Stimulated activated naive B cell treated with anti-CD40 and anti-IgM and Interleukin-4, amounts not matched to agents 10 μg/mL and 1 μg/mL and 100 μg/mL, for 72 hours (primary cell): ENCODE data around the gene STK35.
A peak's percentile ranks its signal among the peaks of the same experiment; 100 is the strongest.

Experiments
- ATAC-seq, 2 donors: fragments of 150-1000 bp; cut with Tn5 transposase; replicated peaks; 2 replicates each; pipeline ENCODE4 v1.10.0; 2021; ENCODE audit warnings: moderate library complexity in 1 of 2
- DNase-seq: peaks from one replicate; pipeline ENCODE4 v3.0.0; 2021
- H3K27ac Mint-ChIP-seq: one replicate; pipeline ENCODE4 v1.8.0; 2022; ENCODE audit warnings: mild to moderate bottlenecking, mixed read lengths
- H3K27me3 Mint-ChIP-seq, 2 donors: one replicate each; pipeline ENCODE4 v1.8.0; 2022; ENCODE audit warnings: mixed read lengths in 2 of 2
- H3K36me3 Mint-ChIP-seq, 2 donors: one replicate each; pipeline ENCODE4 v1.8.0; 2022; ENCODE audit warnings: mixed read lengths in 2 of 2, mild to moderate bottlenecking in 1 of 2
- H3K4me1 Mint-ChIP-seq, 2 donors: one replicate each; pipeline ENCODE4 v1.8.0; 2022; ENCODE audit warnings: mixed read lengths in 2 of 2, mild to moderate bottlenecking in 1 of 2
- H3K4me3 Mint-ChIP-seq, 2 donors: one replicate each; pipeline ENCODE4 v1.8.0; 2022; ENCODE audit warnings: mild to moderate bottlenecking in 2 of 2, mixed read lengths in 2 of 2, moderate library complexity in 1 of 2
- H3K9me3 Mint-ChIP-seq, 2 donors: one replicate each; pipeline ENCODE4 v1.8.0; 2022; ENCODE audit warnings: mixed read lengths in 2 of 2, mild to moderate bottlenecking in 1 of 2

The STK35 gene

GRCh38 chr20:2135013-2135412 lies 33.4 kb downstream of the STK35 start:
- Mint-ChIP-seq H3K27ac (peak overlapping the region; percentile 69), H3K4me1 (peaks cover 46 to 63% of the 10 kb centered on the region in 2 donors), H3K4me3 (no peak overlapping the region), H3K36me3 (peaks cover 36 to 49% of the 10 kb centered on the region in 2 donors), H3K27me3 (no peaks in the 10 kb centered on the region), H3K9me3 (no peaks in the 10 kb centered on the region)
- DNase-seq = no peak
- ATAC-seq = no peak

- no peak for ATAC-seq
- Mint-ChIP-seq H3K27me3 (no peaks in the 10 kb centered on the region), H3K4me1 (peaks cover 39 to 60% of the 10 kb centered on the region in 2 donors), H3K9me3 (no peaks in the 10 kb centered on the region), H3K36me3 (peaks cover 28 to 45% of the 10 kb centered on the region in 2 donors), H3K27ac (no peak overlapping the region), H3K4me3 (no peak overlapping the region)
- DNase-seq = no peak
Measured at GRCh38 chr20:2136275-2136674, 34.6 kb downstream of the STK35 start.

GRCh38 chr20:2137552-2138201 lies 36.0 kb downstream of the STK35 start:
- Mint-ChIP-seq H3K9me3 (no peaks in the 10 kb centered on the region), H3K27ac (peak overlapping the region; percentile 51), H3K36me3 (peaks cover 23 to 38% of the 10 kb centered on the region in 2 donors), H3K27me3 (no peaks in the 10 kb centered on the region), H3K4me1 (peaks cover 30 to 61% of the 10 kb centered on the region in 2 donors), H3K4me3 (no peak overlapping the region)
- DNase-seq = no peak
- no peak for ATAC-seq

GRCh38 chr20:2138396-2138795 lies 36.8 kb downstream of the STK35 start:
- Mint-ChIP-seq H3K27ac (no peak overlapping the region), H3K36me3 (peaks cover 22 to 31% of the 10 kb centered on the region in 2 donors)

GRCh38 chr20:2139250-2139649 lies 37.6 kb downstream of the STK35 start:
- DNase-seq (no peak), ATAC-seq (no peak)
- Mint-ChIP-seq H3K4me3 (no peak overlapping the region), H3K4me1 (peaks cover 20 to 62% of the 10 kb centered on the region in 2 donors), H3K27ac (peak overlapping the region; percentile 2), H3K27me3 (no peaks in the 10 kb centered on the region), H3K36me3 (peaks cover 28 to 39% of the 10 kb centered on the region in 2 donors), H3K9me3 (no peaks in the 10 kb centered on the region)

More at GRCh38 chr20:2138396-2138795, 36.8 kb downstream of the STK35 start:
- H3K9me3 Mint-ChIP-seq = no peaks in the 10 kb centered on the region
- H3K4me3 Mint-ChIP-seq = no peak overlapping the region
- no peak for DNase-seq
- no peaks in the 10 kb centered on the region for H3K27me3 Mint-ChIP-seq
- ATAC-seq = no peak
- peaks cover 25 to 60% of the 10 kb centered on the region in 2 donors for H3K4me1 Mint-ChIP-seq

GRCh38 chr20:2139736-2140135 lies 38.1 kb downstream of the STK35 start:
- DNase-seq (no peak), ATAC-seq (no peak)
- Mint-ChIP-seq H3K4me1 (peaks cover 20 to 62% of the 10 kb centered on the region in 2 donors), H3K27me3 (no peaks in the 10 kb centered on the region), H3K36me3 (peaks cover 29 to 42% of the 10 kb centered on the region in 2 donors), H3K4me3 (no peak overlapping the region), H3K9me3 (no peaks in the 10 kb centered on the region), H3K27ac (no peak overlapping the region)

- no peak for ATAC-seq
- H3K36me3 Mint-ChIP-seq = peaks cover 34 to 51% of the 10 kb centered on the region in 2 donors
Measured at GRCh38 chr20:2140561-2140960, 38.9 kb downstream of the STK35 start.

GRCh38 chr20:2141600-2142575 lies 40.3 kb downstream of the STK35 start:
- Mint-ChIP-seq H3K4me1 (peaks cover 17 to 53% of the 10 kb centered on the region in 2 donors), H3K4me3 (no peak overlapping the region), H3K9me3 (no peaks in the 10 kb centered on the region), H3K27me3 (no peaks in the 10 kb centered on the region), H3K27ac (peak overlapping the region; percentile 51), H3K36me3 (peaks cover 39 to 55% of the 10 kb centered on the region in 2 donors)
- ATAC-seq (no peak), DNase-seq (no peak)

More at GRCh38 chr20:2140561-2140960, 38.9 kb downstream of the STK35 start:
- Mint-ChIP-seq H3K9me3 (no peaks in the 10 kb centered on the region), H3K4me3 (no peak overlapping the region), H3K4me1 (peaks cover 20 to 62% of the 10 kb centered on the region in 2 donors), H3K27ac (no peak overlapping the region), H3K27me3 (no peaks in the 10 kb centered on the region)
- DNase-seq = no peak

- Mint-ChIP-seq H3K27ac (peak overlapping the region; percentile 76), H3K36me3 (peaks cover 39 to 56% of the 10 kb centered on the region in 2 donors), H3K9me3 (no peaks in the 10 kb centered on the region), H3K4me1 (peaks cover 12 to 51% of the 10 kb centered on the region in 2 donors), H3K27me3 (no peaks in the 10 kb centered on the region), H3K4me3 (no peak overlapping the region)
- ATAC-seq (no peak), DNase-seq (no peak)
Measured at GRCh38 chr20:2142649-2143048, 41.0 kb downstream of the STK35 start.

GRCh38 chr20:2143594-2143993 lies 42.0 kb downstream of the STK35 start:
- no peak for ATAC-seq
- H3K27ac Mint-ChIP-seq = peak overlapping the region; percentile 72
- H3K36me3 Mint-ChIP-seq = peaks cover 46 to 64% of the 10 kb centered on the region in 2 donors

GRCh38 chr20:2144850-2145249 lies 43.2 kb downstream of the STK35 start:
- Mint-ChIP-seq H3K36me3 (peaks cover 50 to 67% of the 10 kb centered on the region in 2 donors), H3K4me3 (no peak overlapping the region), H3K9me3 (no peaks in the 10 kb centered on the region), H3K27me3 (no peaks in the 10 kb centered on the region), H3K27ac (no peak overlapping the region), H3K4me1 (peaks cover 12 to 51% of the 10 kb centered on the region in 2 donors)
- no peak for DNase-seq
- ATAC-seq = no peak

More at GRCh38 chr20:2143594-2143993, 42.0 kb downstream of the STK35 start:
- H3K4me3 Mint-ChIP-seq = no peak overlapping the region
- no peaks in the 10 kb centered on the region for H3K9me3 Mint-ChIP-seq
- DNase-seq = no peak
- H3K27me3 Mint-ChIP-seq = no peaks in the 10 kb centered on the region
- peaks cover 12 to 56% of the 10 kb centered on the region in 2 donors for H3K4me1 Mint-ChIP-seq

- no peaks in the 10 kb centered on the region for H3K27me3 Mint-ChIP-seq
- H3K4me3 Mint-ChIP-seq = no peak overlapping the region
- no peaks in the 10 kb centered on the region for H3K9me3 Mint-ChIP-seq
- no peak for ATAC-seq
- peaks cover 12 to 46% of the 10 kb centered on the region in 2 donors for H3K4me1 Mint-ChIP-seq
- peaks cover 54 to 64% of the 10 kb centered on the region in 2 donors for H3K36me3 Mint-ChIP-seq
- no peak overlapping the region for H3K27ac Mint-ChIP-seq
- DNase-seq = no peak
Measured at GRCh38 chr20:2145376-2145775, 43.7 kb downstream of the STK35 start.

- peak overlapping the region; percentile 14 for H3K27ac Mint-ChIP-seq
- peaks cover 54 to 60% of the 10 kb centered on the region in 2 donors for H3K36me3 Mint-ChIP-seq
- H3K27me3 Mint-ChIP-seq = no peaks in the 10 kb centered on the region
- no peak overlapping the region for H3K4me3 Mint-ChIP-seq
- DNase-seq = no peak
- peaks cover 7 to 40% of the 10 kb centered on the region in 2 donors for H3K4me1 Mint-ChIP-seq
- no peaks in the 10 kb centered on the region for H3K9me3 Mint-ChIP-seq
- ATAC-seq = no peak
Measured at GRCh38 chr20:2146080-2146867, 44.6 kb downstream of the STK35 start.

- DNase-seq (no peak), ATAC-seq (no peak)
- Mint-ChIP-seq H3K27ac (peak overlapping the region; percentile 66), H3K4me3 (no peak overlapping the region), H3K4me1 (peaks cover 4 to 13% of the 10 kb centered on the region in 2 donors), H3K9me3 (no peaks in the 10 kb centered on the region), H3K36me3 (peaks cover 43 to 53% of the 10 kb centered on the region in 2 donors), H3K27me3 (no peaks in the 10 kb centered on the region)
Measured at GRCh38 chr20:2149507-2149906, 47.9 kb downstream of the STK35 start.
